ENCODE measurements around the gene DNAJB12. TPM values are rescaled to one million over a fixed set of nuclear protein-coding genes. Genes with fewer than 3 reads are reported as not detected.

Gene DNAJB12
- total RNA-seq, 1 experiment from 2014 or later = 25.8 TPM

DNA sequence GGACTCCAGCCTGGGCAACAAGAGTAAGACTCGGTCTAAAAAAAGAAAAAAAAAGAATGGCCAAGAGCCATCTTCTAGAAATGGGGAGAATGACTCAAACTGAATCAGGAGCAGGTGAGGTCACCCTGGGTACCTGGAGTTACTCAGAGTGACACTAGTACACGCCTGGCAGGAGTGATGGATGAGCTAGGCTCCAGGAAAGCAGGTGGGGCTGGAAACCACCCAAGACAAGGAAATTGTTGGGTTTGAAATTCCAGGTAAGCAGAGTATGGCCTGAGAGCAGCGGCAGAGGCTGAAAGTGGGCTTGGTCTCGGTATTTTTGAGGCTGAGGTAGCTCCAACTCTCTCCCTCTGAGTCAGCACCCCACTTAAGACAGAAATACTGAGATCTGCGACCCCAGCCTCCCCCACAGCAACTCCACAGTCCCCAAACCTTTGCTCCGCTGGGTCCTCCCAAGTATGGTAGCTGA is 62.5 kb downstream of the DNAJB12 start:
- POLR2A ChIA-PET = interaction anchor here (0.7 to 15.0 kb wide), 8 partner anchors 9 to 37 kb away, joined by 3 to 371 read pairs (median 18); partner anchors contain the start of gene DDIT4
- Histone ChIP-seq H3K4me3 (replicated peaks in 1 of 2; ENCODE audit: low read depth in 1 of 2, low read length in 2 of 2) (peak overlapping the region in 1 of 2 experiments; percentile 19; a peak in 1 of 4 replicates), H2AFZ (ENCODE audit: low read depth, low read length, poor library complexity, severe bottlenecking) (peak overlapping the region; percentile 52), H3K9ac (ENCODE audit: low read length) (peak overlapping the region; percentile 61), H4K20me1 (ENCODE audit: insufficient read depth) (no peaks in the 10 kb centered on the region), H3K36me3 (ENCODE audit: control insufficient read depth in 1 of 2, insufficient read depth in 2 of 2, low read length in 2 of 2) (no peaks in the 10 kb centered on the region), H3K4me2 (ENCODE audit: low read length) (peak overlapping the region; percentile 68), H3K9me3 (ENCODE audit: control insufficient read depth in 1 of 2, insufficient read depth in 1 of 2, low read depth in 1 of 2, low read length in 2 of 2) (no peaks in the 10 kb centered on the region), H3K4me1 (ENCODE audit: control insufficient read depth in 1 of 2, insufficient read depth in 2 of 2, low read length in 2 of 2) (peaks cover 46 to 85% of the 10 kb centered on the region in 2 experiments), H3K27ac (ENCODE audit: low read depth, low read length) (peak overlapping the region; percentile 79), H3K9me2 (ENCODE audit: insufficient read depth) (no peaks in the 10 kb centered on the region), H3K27me3 (ENCODE audit: insufficient read depth, low read length) (no peaks in the 10 kb centered on the region), H3K79me2 (ENCODE audit: insufficient read depth, low read length) (no peaks in the 10 kb centered on the region)
- no TSS peak for BruUV-seq (replicated peaks)
- DNase-seq (ENCODE audit: low read depth, low spot score) = peak; percentile 91
- CTCF ChIA-PET = interaction anchor here (0.6 to 1.2 kb wide), 3 partner anchors 16 to 45 kb away, joined by 3 to 4 read pairs (median 3); no protein-coding TSS in a partner anchor
- TF ChIP-seq EZH2phosphoT487 (IDR thresholded peaks at IDR 0.05; ENCODE audit: borderline replicate concordance) (no peak), POLR2A (IDR thresholded peaks at IDR 0.05; ENCODE audit: borderline replicate concordance, extremely low read depth, insufficient read depth, insufficient read length) (no peak), SIN3A (IDR thresholded peaks at IDR 0.05; ENCODE audit: low read depth) (no peak), CEBPB (IDR thresholded peaks at IDR 0.05; ENCODE audit: low read depth) (no peak), RAD21 (IDR thresholded peaks at IDR 0.05; ENCODE audit: low read depth) (no peak), POLR2AphosphoS5 (IDR thresholded peaks at IDR 0.05; ENCODE audit: low read depth, low read length) (peak; percentile 78), ZFX (IDR thresholded peaks at IDR 0.05) (no peak), JUND (IDR thresholded peaks at IDR 0.05) (no peak), EZH2 (IDR thresholded peaks at IDR 0.05) (no peak), ZNF274 (IDR thresholded peaks at IDR 0.05; ENCODE audit: low read depth, low read length) (no peak), TCF7L2 (IDR thresholded peaks at IDR 0.05; ENCODE audit: borderline replicate concordance, extremely low read depth, insufficient read depth, insufficient read length) (no peak), YY1 (IDR thresholded peaks at IDR 0.05; ENCODE audit: extremely low read depth, insufficient replicate concordance, low read depth, low read length) (peak; percentile 74), FOSL1 (IDR thresholded peaks at IDR 0.05; ENCODE audit: low read depth) (no peak), EGR1 (IDR thresholded peaks at IDR 0.05; ENCODE audit: low read depth) (no peak), SP1 (IDR thresholded peaks at IDR 0.05; ENCODE audit: low read depth) (no peak), SRF (IDR thresholded peaks at IDR 0.05; ENCODE audit: low read depth) (no peak)
- TF ChIP-seq, protein P1, sequence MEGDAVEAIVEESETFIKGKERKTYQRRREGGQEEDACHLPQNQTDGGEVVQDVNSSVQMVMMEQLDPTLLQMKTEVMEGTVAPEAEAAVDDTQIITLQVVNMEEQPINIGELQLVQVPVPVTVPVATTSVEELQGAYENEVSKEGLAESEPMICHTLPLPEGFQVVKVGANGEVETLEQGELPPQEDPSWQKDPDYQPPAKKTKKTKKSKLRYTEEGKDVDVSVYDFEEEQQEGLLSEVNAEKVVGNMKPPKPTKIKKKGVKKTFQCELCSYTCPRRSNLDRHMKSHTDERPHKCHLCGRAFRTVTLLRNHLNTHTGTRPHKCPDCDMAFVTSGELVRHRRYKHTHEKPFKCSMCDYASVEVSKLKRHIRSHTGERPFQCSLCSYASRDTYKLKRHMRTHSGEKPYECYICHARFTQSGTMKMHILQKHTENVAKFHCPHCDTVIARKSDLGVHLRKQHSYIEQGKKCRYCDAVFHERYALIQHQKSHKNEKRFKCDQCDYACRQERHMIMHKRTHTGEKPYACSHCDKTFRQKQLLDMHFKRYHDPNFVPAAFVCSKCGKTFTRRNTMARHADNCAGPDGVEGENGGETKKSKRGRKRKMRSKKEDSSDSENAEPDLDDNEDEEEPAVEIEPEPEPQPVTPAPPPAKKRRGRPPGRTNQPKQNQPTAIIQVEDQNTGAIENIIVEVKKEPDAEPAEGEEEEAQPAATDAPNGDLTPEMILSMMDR (IDR thresholded peaks at IDR 0.05 in 2 of 3, conservative IDR thresholded peaks at IDR 0.05 in 1 of 3; ENCODE audit: borderline replicate concordance in 1 of 3, insufficient read depth in 1 of 3, low read depth in 2 of 3, low read length in 2 of 3) = no peak
- TF ChIP-seq, protein P2, sequence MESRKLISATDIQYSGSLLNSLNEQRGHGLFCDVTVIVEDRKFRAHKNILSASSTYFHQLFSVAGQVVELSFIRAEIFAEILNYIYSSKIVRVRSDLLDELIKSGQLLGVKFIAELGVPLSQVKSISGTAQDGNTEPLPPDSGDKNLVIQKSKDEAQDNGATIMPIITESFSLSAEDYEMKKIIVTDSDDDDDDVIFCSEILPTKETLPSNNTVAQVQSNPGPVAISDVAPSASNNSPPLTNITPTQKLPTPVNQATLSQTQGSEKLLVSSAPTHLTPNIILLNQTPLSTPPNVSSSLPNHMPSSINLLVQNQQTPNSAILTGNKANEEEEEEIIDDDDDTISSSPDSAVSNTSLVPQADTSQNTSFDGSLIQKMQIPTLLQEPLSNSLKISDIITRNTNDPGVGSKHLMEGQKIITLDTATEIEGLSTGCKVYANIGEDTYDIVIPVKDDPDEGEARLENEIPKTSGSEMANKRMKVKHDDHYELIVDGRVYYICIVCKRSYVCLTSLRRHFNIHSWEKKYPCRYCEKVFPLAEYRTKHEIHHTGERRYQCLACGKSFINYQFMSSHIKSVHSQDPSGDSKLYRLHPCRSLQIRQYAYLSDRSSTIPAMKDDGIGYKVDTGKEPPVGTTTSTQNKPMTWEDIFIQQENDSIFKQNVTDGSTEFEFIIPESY (IDR thresholded peaks at IDR 0.05; ENCODE audit: extremely low read depth, insufficient replicate concordance, low read length) = peak; percentile 69
- TF ChIP-seq, protein P3, sequence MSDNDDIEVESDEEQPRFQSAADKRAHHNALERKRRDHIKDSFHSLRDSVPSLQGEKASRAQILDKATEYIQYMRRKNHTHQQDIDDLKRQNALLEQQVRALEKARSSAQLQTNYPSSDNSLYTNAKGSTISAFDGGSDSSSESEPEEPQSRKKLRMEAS (IDR thresholded peaks at IDR 0.05) = no peak
- intact Hi-C loops (cut with micrococcal nuclease) = loop anchor here (2.0 kb wide), 1 partner anchor 29 kb away; no protein-coding TSS in a partner anchor
- ATAC-seq = peak; percentile 62
- RAD21 ChIA-PET (ENCODE audit: low non-redundant PET in 1 of 2, low total read pairs in 2 of 2, uncharacterized antibody in 2 of 2, unreplicated experiment in 2 of 2) = interaction anchor here in 1 of 2 experiments (1.4 kb wide), 1 partner anchor 28 kb away, joined by 3 read pairs; no protein-coding TSS in a partner anchor

All from HCT116 (cell line).